ENCODE results near the gene LCA5. TPM values are rescaled to one million over a fixed set of nuclear protein-coding genes. Genes with fewer than 3 reads are reported as not detected.
A peak's percentile ranks its signal among the peaks of the same experiment; 100 is the strongest.
"Not testable (repeated sequence)": the region's sequence is repeated elsewhere in the genome, so short reads cannot be mapped to it uniquely, and the experiment has no call there.

Gene LCA5
- total and polyA plus RNA-seq, 7 donors: 0.23 to 10.7 (median 5.0) TPM

GRCh38 chr6:79543886-79544285 lies 6.7 kb upstream of the LCA5 start:
- no peak for DNase-seq
- WGBS, 2 donors: 96 to 99% methylated on average over 1 of the region's 1 CpG
- Histone ChIP-seq H3K4me1 (peaks cover 0 to 35% (median 29%) of the 10 kb centered on the region in 4 donors), H3K9me3 (no peaks in the 10 kb centered on the region), H3K27me3 (no peaks in the 10 kb centered on the region), H3K27ac (peak overlapping the region; percentile 74 to 85 (median 78)), H3K4me3 (no peak overlapping the region), H3K36me3 (no peaks in the 10 kb centered on the region)
- intact Hi-C loops (cut with DNase I): no loop called here
- TF ChIP-seq EP300 (IDR thresholded peaks at IDR 0.05) (no peak), POLR2A (IDR thresholded peaks at IDR 0.05) (no peak), CTCF (IDR thresholded peaks at IDR 0.05) (no peak), POLR2AphosphoS5 (IDR thresholded peaks at IDR 0.05) (no peak)

GRCh38 chr6:79543411-79543810 lies 6.2 kb upstream of the LCA5 start:
- DNase-seq: no peak
- TF ChIP-seq CTCF (IDR thresholded peaks at IDR 0.05) (no peak), EP300 (IDR thresholded peaks at IDR 0.05) (no peak), POLR2A (IDR thresholded peaks at IDR 0.05) (no peak), POLR2AphosphoS5 (IDR thresholded peaks at IDR 0.05) (no peak)
- Histone ChIP-seq H3K27me3 (no peaks in the 10 kb centered on the region), H3K36me3 (no peaks in the 10 kb centered on the region), H3K27ac (peak overlapping the region; percentile 74 to 85 (median 78)), H3K9me3 (no peaks in the 10 kb centered on the region), H3K4me3 (no peak overlapping the region), H3K4me1 (peaks cover 0 to 36% (median 29%) of the 10 kb centered on the region in 4 donors)
- intact Hi-C loops (cut with DNase I): no loop called here
- 93 to 94% methylated on average over 1 of the region's 1 CpG for WGBS, 2 donors

- Histone ChIP-seq H3K27ac (peak overlapping the region; percentile 86 to 95 (median 90)), H3K4me3 (peak overlapping the region; percentile 61 to 79 (median 72)), H3K9me3 (no peaks in the 10 kb centered on the region), H3K27me3 (no peaks in the 10 kb centered on the region), H3K4me1 (peaks cover 0 to 19% (median 0%) of the 10 kb centered on the region in 4 donors), H3K36me3 (no peaks in the 10 kb centered on the region)
- intact Hi-C loops (cut with DNase I): loop anchor here (5.0 kb wide), 1 partner anchor 461 kb away; the partner anchor contains the start of gene PHIP
- 29 to 54% methylated on average over 14 of the region's 14 CpGs for WGBS, 2 donors
- TF ChIP-seq CTCF (IDR thresholded peaks at IDR 0.05) (no peak), EP300 (IDR thresholded peaks at IDR 0.05) (no peak), POLR2A (IDR thresholded peaks at IDR 0.05) (no peak), POLR2AphosphoS5 (IDR thresholded peaks at IDR 0.05) (no peak)
- DNase-seq: no peak
Observed at GRCh38 chr6:79538106-79538971, 1.1 kb upstream of the LCA5 start.

GRCh38 chr6:79536585-79536953 lies 661 bp downstream of the LCA5 start:
- WGBS, 2 donors: 1 to 3% methylated on average over 9 of the region's 9 CpGs
- no peaks in the 10 kb centered on the region for H3K9me3 ChIP-seq
- DNase-seq: peak; percentile 78
- no peaks in the 10 kb centered on the region for H3K27me3 ChIP-seq
- no peak for TF ChIP-seq CTCF (IDR thresholded peaks at IDR 0.05)
- TF ChIP-seq POLR2AphosphoS5 (IDR thresholded peaks at IDR 0.05): no peak
- TF ChIP-seq POLR2A (IDR thresholded peaks at IDR 0.05): no peak
- no peak for TF ChIP-seq EP300 (IDR thresholded peaks at IDR 0.05)
- H3K4me1 ChIP-seq: peaks cover 0 to 19% (median 0%) of the 10 kb centered on the region in 4 donors
- H3K27ac ChIP-seq: peak overlapping the region; percentile 86 to 95 (median 90)
- intact Hi-C loops (cut with DNase I): loop anchor here (2.0 to 5.0 kb wide), 2 partner anchors 302 to 459 kb away; partner anchors contain the start of genes HMGN3 and PHIP
- H3K4me3 ChIP-seq: peak overlapping the region; percentile 61 to 79 (median 72)
- H3K36me3 ChIP-seq: no peaks in the 10 kb centered on the region

- H3K27me3 ChIP-seq; H3K4me3 ChIP-seq; H3K27ac ChIP-seq; H3K9me3 ChIP-seq; H3K4me1 ChIP-seq; intact Hi-C loops (cut with DNase I); DNase-seq; H3K36me3 ChIP-seq: not testable (repeated sequence)
- WGBS, 2 donors: 88 to 96% methylated on average over 4 of the region's 4 CpGs
Observed at GRCh38 chr6:79529567-79529966, 7.7 kb downstream of the LCA5 start.
